K562 (cell line): ENCODE measurements around the gene DENND2A. TPM values are rescaled to one million over a fixed set of nuclear protein-coding genes. Genes with fewer than 3 reads are reported as not detected.

Source experiments
- ATAC-seq: fragments of 200-7000 bp; cut with Tn5 transposase; 3 replicates; pipeline ENCODE4 v1.9.1; 2020; ENCODE audit warnings: moderate library complexity
- BruUV-seq: library from RNA; stranded (reverse); fragments of 400-500 nt; replicated peaks from 2 replicates; lab custom pipeline; 2021; lab: Mats Ljungman, UMichigan
- CTCF ChIA-PET: fragments of 300-600 bp; formaldehyde crosslinking; extraction: SDS; loops from one replicate; lab custom pipeline; 2021; ENCODE audit warnings: low intra/inter-chr PET ratio; lab: Yijun Ruan, JAX
- POLR2A ChIA-PET: fragments of 300-600, 350-650 bp; sonication (Branson Sonifier 250); formaldehyde crosslinking; extraction: SDS; loops from one replicate; lab custom pipeline; 2021; ENCODE audit warnings: antibody characterized with exemption, inconsistent platforms; lab: Yijun Ruan, JAX
- DNase-seq, 4 experiments: peaks; one replicate each; pipeline versions ENCODE4 v3.0.0 to v3.0.0-alpha.2; 2011 to 2018; ENCODE audit warnings: low spot score in 3 of 4, mixed read lengths in 3 of 4; ENCODE audit errors: extremely low read depth in 1 of 4
- FAIRE-seq: peaks from 2 replicates; lab custom pipeline; 2011; peaks lifted over from hg19 to GRCh38; lab: Jason Lieb, UNC
- H2AFZ ChIP-seq: 2 replicates; pipeline ENCODE4 v1.6.0; 2011; ENCODE audit warnings: low read depth, low read length, control low read depth, inconsistent platforms
- H3K27ac ChIP-seq: fragments of 200-600 bp; 3 replicates; pipeline ENCODE4 v1.8.0; 2011; ENCODE audit warnings: low read depth, mild to moderate bottlenecking, control low read depth, inconsistent platforms, low read length, moderate library complexity, mixed read lengths; ENCODE audit errors: extremely low read depth
- H3K27me3 ChIP-seq, 2 experiments: fragments of 300-600 bp in 1 of 2; 2 replicates in 1 of 2; 3 replicates in 1 of 2; pipeline versions ENCODE4 v1.6.0 to v1.8.0; 2011; ENCODE audit warnings: inconsistent platforms in 2 of 2, low read length in 2 of 2, mild to moderate bottlenecking in 1 of 2, mixed read lengths in 1 of 2, moderate library complexity in 1 of 2; ENCODE audit not compliant: control insufficient read depth in 2 of 2, insufficient read depth in 2 of 2
- H3K36me3 ChIP-seq: fragments of 300-600 bp; 3 replicates; pipeline ENCODE4 v1.8.0; 2011; ENCODE audit warnings: mild to moderate bottlenecking, low read length, inconsistent platforms; ENCODE audit not compliant: control insufficient read depth, insufficient read depth
- H3K4me1 ChIP-seq, 2 experiments: fragments of 200-600 bp in 1 of 2; replicated peaks in 1 of 2; 2 replicates in 1 of 2; 3 replicates in 1 of 2; pipeline versions ENCODE4 v1.5.1 to v1.8.0; 2011; ENCODE audit warnings: inconsistent platforms in 2 of 2, low read length in 2 of 2, mild to moderate bottlenecking in 1 of 2, mixed read lengths in 1 of 2, moderate library complexity in 1 of 2; ENCODE audit not compliant: control insufficient read depth in 2 of 2, insufficient read depth in 2 of 2
- H3K4me2 ChIP-seq: 2 replicates; pipeline ENCODE4 v1.6.1; 2011; ENCODE audit warnings: low read length, control low read depth, inconsistent platforms, mixed read lengths; ENCODE audit not compliant: insufficient read depth
- H3K4me3 ChIP-seq: fragments of 200-600 bp; sonication (generic), shearing (Covaris generic); 2 replicates; pipeline ENCODE4 v1.5.1; 2016; ENCODE audit warnings: control low read depth, inconsistent platforms
- H3K79me2 ChIP-seq: fragments of 200-600 bp; 3 replicates; pipeline ENCODE4 v1.8.0; 2011; ENCODE audit warnings: low read length, inconsistent platforms; ENCODE audit not compliant: control insufficient read depth, insufficient read depth
- H3K9ac ChIP-seq, 2 experiments: 2 replicates each; pipeline versions ENCODE4 v1.6.0 to v1.6.1; 2011; ENCODE audit warnings: low read depth in 2 of 2, low read length in 2 of 2, control low read depth in 1 of 2, inconsistent platforms in 1 of 2, mild to moderate bottlenecking in 1 of 2, mixed read lengths in 1 of 2; ENCODE audit not compliant: insufficient read depth in 1 of 2
- H3K9me1 ChIP-seq: one replicate; pipeline ENCODE4 v1.6.0; 2011; ENCODE audit warnings: inconsistent platforms, mild to moderate bottlenecking, low read length, moderate library complexity; ENCODE audit not compliant: control insufficient read depth, insufficient read depth
- H3K9me3 ChIP-seq: replicated peaks from 2 replicates; pipeline ENCODE4 v1.5.1; 2011; ENCODE audit warnings: low read depth, low read length, inconsistent platforms; ENCODE audit not compliant: control insufficient read depth, insufficient read depth
- H4K20me1 ChIP-seq: replicated peaks from 2 replicates; pipeline ENCODE4 v1.6.1; 2011; ENCODE audit warnings: low read length, inconsistent platforms, mixed read lengths; ENCODE audit not compliant: control insufficient read depth, insufficient read depth
- AFF4 ChIP-seq: sonication (generic); formaldehyde crosslinking; IDR thresholded peaks from 2 replicates; pipeline ENCODE4 v1.8.0; 2023; ENCODE audit warnings: mild to moderate bottlenecking, missing genetic modification reagents
- ATF2 ChIP-seq: sonication (generic); formaldehyde crosslinking; IDR thresholded peaks from 2 replicates; pipeline ENCODE4 v1.8.1; 2022; ENCODE audit warnings: missing genetic modification reagents
- FOXJ3 ChIP-seq: sonication (generic); formaldehyde crosslinking; IDR thresholded peaks from 2 replicates; pipeline ENCODE4 v1.4.0; 2020; ENCODE audit warnings: mild to moderate bottlenecking, missing genetic modification reagents
- HEY1 ChIP-seq: fragments of 250-450 bp; sonication (Bioruptor Pico); IDR thresholded peaks from 2 replicates; pipeline ENCODE4 v1.5.0; 2020; ENCODE audit warnings: mild to moderate bottlenecking, moderate library complexity, borderline replicate concordance
- HNRNPH1 ChIP-seq: fragments of 200-400 bp; formaldehyde crosslinking; optimal IDR thresholded peaks from 2 replicates; pipeline ENCODE3; 2017; ENCODE audit warnings: low read depth, mild to moderate bottlenecking, low read length, moderate library complexity
- MNT ChIP-seq, 2 experiments: fragments of 450-650 bp; conservative IDR thresholded peaks; 2 replicates each; pipeline ENCODE4 v1.6.1; 2017; ENCODE audit warnings: mild to moderate bottlenecking in 2 of 2, moderate library complexity in 2 of 2
- MTA1 ChIP-seq: fragments of 450-650 bp; IDR thresholded peaks from 2 replicates; pipeline ENCODE4 v1.6.1; 2017; ENCODE audit warnings: borderline replicate concordance
- NFXL1 ChIP-seq: fragments of 450-650 bp; formaldehyde crosslinking; IDR thresholded peaks from 2 replicates; pipeline ENCODE4 v1.4.0; 2021; ENCODE audit warnings: mild to moderate bottlenecking
- RBM15 ChIP-seq: fragments of 200-400 bp; formaldehyde crosslinking; IDR thresholded peaks from 2 replicates; pipeline ENCODE4 v1.6.1; 2018; ENCODE audit warnings: mild to moderate bottlenecking, low read length, moderate library complexity; ENCODE audit not compliant: insufficient read depth
- TCF15 ChIP-seq: fragments of 250-450 bp; sonication (Bioruptor Pico); IDR thresholded peaks from 2 replicates; pipeline ENCODE4 v1.8.0; 2022; ENCODE audit warnings: moderate library complexity, mild to moderate bottlenecking, inconsistent platforms
- THAP12 ChIP-seq: fragments of 250-450 bp; sonication (Bioruptor Pico); IDR thresholded peaks from 2 replicates; pipeline ENCODE4 v1.9.0; 2021; ENCODE audit warnings: mild to moderate bottlenecking, inconsistent platforms
- ZNF316 ChIP-seq: fragments of 450-650 bp; IDR thresholded peaks from 2 replicates; pipeline ENCODE4 v1.6.1; 2016
- WGBS: fragments of 100-300 bp; shearing (Covaris generic); methylation state at CpG from one replicate; pipeline ENCODE4 v1.1.6; 2016; ENCODE audit warnings: low coverage, mixed read lengths; ENCODE audit not compliant: insufficient coverage; ENCODE audit errors: missing lambda C conversion rate; 5-methylcytosine and 5-hydroxymethylcytosine counted together
- in situ Hi-C: fragments of 300-500 bp; cut with MboI; formaldehyde crosslinking; loops from 4 replicates; pipeline ENCODE4 v1.15.0; 2018; ENCODE audit warnings: inconsistent platforms, mixed read lengths
- intact Hi-C: fragments of 100-400 bp; cut with micrococcal nuclease; formaldehyde crosslinking; loops from 2 replicates; pipeline ENCODE4 v1.14.2; 2022
- polyA plus RNA-seq, 8 experiments: library from polyadenylated mRNA; depleted of rRNA in 4 of 8; stranded (reverse) in 5 of 8; unstranded in 3 of 8; fragments of >200 nt; fragmentation: Nextera tagmentation in 2 of 8; fragmentation: Illumina TruSeq in 1 of 8; extraction: Ambion mirVana in 2 of 8; extraction: Trizol in 1 of 8; gene quantifications; 2 replicates each; pipeline versions ENCODE4 v1.2.1 to v1.2.3, GENCODE V29; 2011 to 2014; ENCODE audit warnings: inconsistent platforms in 1 of 8, missing spikeins in 1 of 8
- total RNA-seq, 7 experiments: library from RNA; depleted of rRNA in 6 of 7; stranded (reverse); fragments of >200 nt in 6 of 7; fragmentation: Illumina TruSeq in 2 of 7; extraction: Trizol in 2 of 7; gene quantifications; 2 replicates each; pipeline versions ENCODE4 v1.2.1 to v1.2.3, GENCODE V29; 2011 to 2021; ENCODE audit warnings: low replicate concordance in 1 of 7

DENND2A gene
- total and polyA plus RNA-seq, 9 of the 15 experiments (the other 6 are each of a cell fraction or from before 2014, with no cell fraction given) = not detected

GRCh38 chr7:140593672-140593982, 47.0 kb downstream of the DENND2A start:
- H3K79me2 ChIP-seq = no peaks in the 10 kb centered on the region
- no peaks in the 10 kb centered on the region; the same call in 1 of the 2 replicates for H4K20me1 ChIP-seq
- H3K9me1 ChIP-seq = no peaks in the 10 kb centered on the region
- WGBS = 10% methylated on average over 4 of the region's 4 CpGs
- no peaks in the 10 kb centered on the region for H3K9me3 ChIP-seq
- ChIA-PET POLR2A (interaction anchor here (0.6 kb wide), 1 partner anchor 758 kb away, joined by 3 read pairs; no protein-coding TSS in a partner anchor), CTCF (no interaction called here)
- BruUV-seq = no TSS peak
- FAIRE-seq (no peak), ATAC-seq (no peak), DNase-seq (no peak)
- H3K9ac ChIP-seq = no peak overlapping the region
- intact Hi-C loops = no loop called here
- no peaks in the 10 kb centered on the region for H3K36me3 ChIP-seq
- no peaks in the 10 kb centered on the region for H3K4me1 ChIP-seq
- TF ChIP-seq HNRNPH1 = no peak
- no peak for TF ChIP-seq ATF2 (CRISPR knock-in tag)
- no peak for TF ChIP-seq TCF15 (CRISPR knock-in tag)
- TF ChIP-seq HEY1 (CRISPR knock-in tag) = no peak
- no peak for TF ChIP-seq FOXJ3 (CRISPR knock-in tag)
- no peak for TF ChIP-seq THAP12 (CRISPR knock-in tag)
- no peak for TF ChIP-seq MNT (conservative IDR thresholded peaks at IDR 0.05)
- TF ChIP-seq ZNF316 = no peak
- TF ChIP-seq RBM15 = no peak
- TF ChIP-seq NFXL1 (CRISPR knock-in tag) = no peak
- TF ChIP-seq MTA1 = no peak
- TF ChIP-seq AFF4 = no peak
- H2AFZ ChIP-seq = no peak overlapping the region
- in situ Hi-C loops = no loop called here
- H3K4me3 ChIP-seq = no peak overlapping the region
- no peak overlapping the region for H3K27ac ChIP-seq
- no peak overlapping the region for H3K4me2 ChIP-seq
- peaks cover 45 to 71% of the 10 kb centered on the region in 2 experiments for H3K27me3 ChIP-seq
